H1 (cell line): ENCODE measurements around the gene SLC18A3. TPM values are rescaled to one million over a fixed set of nuclear protein-coding genes. Genes with fewer than 3 reads are reported as not detected.

ENCODE experiments used
- CTCF ChIA-PET: fragments of 300-600 bp; sonication (Branson Sonifier 250); formaldehyde crosslinking; loops from one replicate; lab custom pipeline; 2021; ENCODE audit not compliant: partially characterized antibody; lab: Charles Lee
- POLR2A ChIA-PET: fragments of 300-600 bp; sonication (Branson Sonifier 250); formaldehyde crosslinking; loops from one replicate; lab custom pipeline; 2021; ENCODE audit warnings: inconsistent platforms; ENCODE audit not compliant: partially characterized antibody; lab: Charles Lee
- DNase-seq, 2 experiments: peaks; one replicate each; pipeline versions ENCODE4 v3.0.0 to v3.0.0-alpha.2; 2010 to 2022; ENCODE audit warnings: low spot score in 2 of 2, low read depth in 1 of 2, mixed read lengths in 1 of 2
- FAIRE-seq: peaks from 2 replicates; lab custom pipeline; 2011; peaks lifted over from hg19 to GRCh38; lab: Jason Lieb, UNC
- H2AFZ ChIP-seq: 2 replicates; pipeline ENCODE4 v1.8.1; 2012; ENCODE audit warnings: low read length, inconsistent platforms
- H2AK5ac ChIP-seq: 2 replicates; pipeline ENCODE4 v1.6.1; 2013; ENCODE audit warnings: low read depth, low read length
- H2BK120ac ChIP-seq: replicated peaks from 2 replicates; pipeline ENCODE3; 2013; ENCODE audit warnings: low read depth, low read length, inconsistent platforms
- H2BK12ac ChIP-seq: 2 replicates; pipeline ENCODE4 v1.6.1; 2013; ENCODE audit warnings: low read depth, low read length
- H2BK15ac ChIP-seq: 2 replicates; pipeline ENCODE4 v1.6.1; 2013; ENCODE audit warnings: low read length
- H2BK20ac ChIP-seq: 2 replicates; pipeline ENCODE4 v1.6.1; 2013; ENCODE audit warnings: low read length
- H2BK5ac ChIP-seq: 2 replicates; pipeline ENCODE4 v1.6.1; 2013; ENCODE audit warnings: low read depth, low read length
- H3K14ac ChIP-seq: 2 replicates; pipeline ENCODE4 v1.6.1; 2013; ENCODE audit warnings: inconsistent platforms; ENCODE audit not compliant: insufficient read length
- H3K18ac ChIP-seq: 2 replicates; pipeline ENCODE4 v1.6.1; 2013; ENCODE audit warnings: low read length; ENCODE audit errors: extremely low read depth
- H3K23ac ChIP-seq: 2 replicates; pipeline ENCODE4 v1.6.1; 2013; ENCODE audit warnings: inconsistent platforms; ENCODE audit not compliant: insufficient read length
- H3K23me2 ChIP-seq: 2 replicates; pipeline ENCODE4 v1.6.1; 2013; ENCODE audit warnings: low read depth, low read length
- H3K27ac ChIP-seq: 2 replicates; pipeline ENCODE4 v1.6.1; 2011; ENCODE audit warnings: low read depth, low read length, inconsistent platforms
- H3K27me3 ChIP-seq, 4 experiments: replicated peaks in 1 of 4; 1 replicate in 1 of 4; 2 replicates in 3 of 4; pipeline versions ENCODE4 v1.6.1 to v1.8.1; 2011 to 2013; ENCODE audit warnings: low read length in 3 of 4, mild to moderate bottlenecking in 3 of 4, inconsistent platforms in 2 of 4, mixed read lengths in 2 of 4, moderate library complexity in 1 of 4; ENCODE audit not compliant: control insufficient read depth in 3 of 4, insufficient read depth in 3 of 4; ENCODE audit errors: extremely low read depth in 1 of 4
- H3K36me3 ChIP-seq, 4 experiments: 2 replicates each; pipeline versions ENCODE4 v1.6.1 to v1.8.1; 2011 to 2013; ENCODE audit warnings: mild to moderate bottlenecking in 4 of 4, low read length in 3 of 4, moderate library complexity in 2 of 4, control low read depth in 1 of 4, inconsistent platforms in 1 of 4; ENCODE audit not compliant: insufficient read depth in 4 of 4, control insufficient read depth in 2 of 4
- H3K4ac ChIP-seq: replicated peaks from 2 replicates; pipeline ENCODE3; 2013; ENCODE audit warnings: low read length, low read depth, mixed read lengths, inconsistent platforms; ENCODE audit not compliant: insufficient read length
- H3K4me1 ChIP-seq, 4 experiments: replicated peaks in 1 of 4; 1 replicate in 1 of 4; 2 replicates in 3 of 4; pipeline versions ENCODE4 v1.6.1 to v1.8.1; 2011 to 2013; ENCODE audit warnings: low read length in 3 of 4, inconsistent platforms in 2 of 4, mixed read lengths in 1 of 4; ENCODE audit not compliant: insufficient read depth in 4 of 4, control insufficient read depth in 3 of 4
- H3K4me2 ChIP-seq, 2 experiments: 2 replicates each; pipeline versions ENCODE4 v1.6.1 to v1.8.1; 2011 to 2013; ENCODE audit warnings: low read depth in 2 of 2, low read length in 2 of 2, control low read depth in 1 of 2, inconsistent platforms in 1 of 2, mild to moderate bottlenecking in 1 of 2; ENCODE audit not compliant: insufficient read depth in 1 of 2
- H3K4me3 ChIP-seq, 4 experiments: fragments of 200-600, 300-600 bp in 1 of 4; sonication (generic), shearing (Covaris generic), sonication (Bioruptor Twin) in 1 of 4; 2 replicates each; pipeline versions ENCODE4 v1.5.1 to v1.8.1; 2011 to 2016; ENCODE audit warnings: low read length in 4 of 4, low read depth in 3 of 4, control low read depth in 2 of 4, inconsistent platforms in 2 of 4, mild to moderate bottlenecking in 2 of 4, mixed read lengths in 1 of 4, moderate library complexity in 1 of 4; ENCODE audit not compliant: insufficient read depth in 2 of 4; ENCODE audit errors: extremely low read depth in 1 of 4
- H3K56ac ChIP-seq: replicated peaks from 2 replicates; pipeline ENCODE3; 2013; ENCODE audit warnings: low read depth, mild to moderate bottlenecking, mixed read lengths, low read length, inconsistent platforms; ENCODE audit not compliant: insufficient read length
- H3K79me1 ChIP-seq: 2 replicates; pipeline ENCODE4 v1.6.1; 2013; ENCODE audit warnings: low read depth, low read length, control low read depth
- H3K79me2 ChIP-seq, 2 experiments: 2 replicates each; pipeline versions ENCODE4 v1.6.1 to v1.8.1; 2012 to 2013; ENCODE audit warnings: low read length in 2 of 2, mild to moderate bottlenecking in 2 of 2, inconsistent platforms in 1 of 2; ENCODE audit not compliant: insufficient read depth in 2 of 2, control insufficient read depth in 1 of 2
- H3K9ac ChIP-seq, 4 experiments: replicated peaks in 1 of 4; 1 replicate in 1 of 4; 2 replicates in 3 of 4; pipeline versions ENCODE4 v1.6.1 to v1.8.1; 2011 to 2013; ENCODE audit warnings: low read depth in 3 of 4, low read length in 3 of 4, control low read depth in 2 of 4, mild to moderate bottlenecking in 2 of 4, moderate library complexity in 2 of 4, inconsistent platforms in 1 of 4; ENCODE audit errors: extremely low read depth in 1 of 4
- H3K9me3 ChIP-seq, 2 experiments: 2 replicates each; pipeline versions ENCODE4 v1.6.1 to v1.8.1; 2012 to 2013; ENCODE audit warnings: mild to moderate bottlenecking in 2 of 2, moderate library complexity in 2 of 2, control low read depth in 1 of 2, inconsistent platforms in 1 of 2, low read depth in 1 of 2, low read length in 1 of 2, mixed read lengths in 1 of 2; ENCODE audit not compliant: insufficient read depth in 2 of 2
- H4K20me1 ChIP-seq, 2 experiments: replicated peaks in 1 of 2; 2 replicates each; pipeline versions ENCODE3 to v1.8.1; 2011 to 2013; ENCODE audit warnings: inconsistent platforms in 2 of 2, low read length in 2 of 2, mild to moderate bottlenecking in 1 of 2; ENCODE audit not compliant: insufficient read depth in 2 of 2, control insufficient read depth in 1 of 2
- H4K5ac ChIP-seq: 2 replicates; pipeline ENCODE4 v1.6.1; 2013; ENCODE audit warnings: low read length, low read depth, mixed read lengths, inconsistent platforms; ENCODE audit not compliant: insufficient read length
- H4K8ac ChIP-seq: 2 replicates; pipeline ENCODE4 v1.8.0; 2013; ENCODE audit warnings: mild to moderate bottlenecking, moderate library complexity, low read length, inconsistent platforms; ENCODE audit not compliant: insufficient read depth; ENCODE audit errors: extremely low read depth
- H4K91ac ChIP-seq: replicated peaks from 2 replicates; pipeline ENCODE3; 2013; ENCODE audit warnings: low read length, mixed read lengths, inconsistent platforms; ENCODE audit not compliant: insufficient read length
- EGR1 ChIP-seq: IDR thresholded peaks from 2 replicates; pipeline ENCODE4 v1.6.1; 2011; ENCODE audit warnings: low read depth, low read length, borderline replicate concordance
- EP300 ChIP-seq, 2 experiments: IDR thresholded peaks; 1 replicate in 1 of 2; 2 replicates in 1 of 2; pipeline ENCODE4 v1.6.1; 2011 to 2012; ENCODE audit warnings: low read depth in 2 of 2, low read length in 2 of 2, mild to moderate bottlenecking in 2 of 2, borderline replicate concordance in 1 of 2, inconsistent platforms in 1 of 2, moderate library complexity in 1 of 2
- EZH2 ChIP-seq: fragments of 200-600 bp; sonication (generic); IDR thresholded peaks from 2 replicates; pipeline ENCODE4 v1.7.1; 2012; ENCODE audit warnings: low read depth, mild to moderate bottlenecking, moderate library complexity, low read length, inconsistent platforms; ENCODE audit not compliant: severe bottlenecking
- GTF2F1 ChIP-seq: IDR thresholded peaks from 2 replicates; pipeline ENCODE4 v1.6.1; 2012; ENCODE audit warnings: low read depth, low read length, improper control_type of control experiment, borderline replicate concordance
- JUN ChIP-seq: IDR thresholded peaks from 2 replicates; pipeline ENCODE4 v1.6.1; 2011; ENCODE audit warnings: low read depth, mild to moderate bottlenecking, improper control_type of control experiment, low read length
- KDM4A ChIP-seq: IDR thresholded peaks from one replicate; pipeline ENCODE4 v1.7.1; 2012; ENCODE audit warnings: low read depth, mild to moderate bottlenecking, moderate library complexity, low read length, inconsistent platforms; ENCODE audit not compliant: severe bottlenecking
- NRF1 ChIP-seq: IDR thresholded peaks from 2 replicates; pipeline ENCODE4 v1.6.1; 2011; ENCODE audit warnings: mild to moderate bottlenecking, low read depth, low read length, improper control_type of control experiment
- RAD21 ChIP-seq, 2 experiments: IDR thresholded peaks in 1 of 2; conservative IDR thresholded peaks in 1 of 2; 2 replicates each; pipeline ENCODE4 v1.6.1; 2011; ENCODE audit warnings: low read depth in 2 of 2, low read length in 2 of 2, improper control_type of control experiment in 1 of 2, inconsistent platforms in 1 of 2, mild to moderate bottlenecking in 1 of 2, moderate library complexity in 1 of 2
- RBBP5 ChIP-seq: IDR thresholded peaks from 2 replicates; pipeline ENCODE4 v1.7.1; 2012; ENCODE audit warnings: low read depth, mild to moderate bottlenecking, inconsistent platforms, low read length, moderate library complexity, borderline replicate concordance
- TCF12 ChIP-seq: IDR thresholded peaks from 2 replicates; pipeline ENCODE4 v1.6.1; 2011; ENCODE audit warnings: low read depth, mild to moderate bottlenecking, low read length
- YY1 ChIP-seq: IDR thresholded peaks from 2 replicates; pipeline ENCODE4 v1.6.1; 2011; ENCODE audit warnings: low read depth, mild to moderate bottlenecking, low read length
- WGBS, 2 experiments: shearing (Covaris generic) in 1 of 2; methylation state at CpG; one replicate each; pipeline versions ENCODE4 v1.1.6 to v1.1.7; 2013 to 2015; ENCODE audit warnings: low lambda C conversion rate in 2 of 2, mixed read lengths in 2 of 2, inconsistent platforms in 1 of 2, low coverage in 1 of 2, missing lambda C conversion rate in 1 of 2; ENCODE audit not compliant: insufficient replicate concordance in 2 of 2, insufficient coverage in 1 of 2, insufficient read length in 1 of 2; ENCODE audit errors: extremely low coverage in 1 of 2, missing lambda C conversion rate in 1 of 2; 5-methylcytosine and 5-hydroxymethylcytosine counted together
- polyA plus RNA-seq, 7 experiments: library from polyadenylated mRNA; depleted of rRNA in 3 of 7; stranded (reverse) in 5 of 7; unstranded in 2 of 7; fragments of >200 nt in 5 of 7; fragments of 200-250 nt in 2 of 7; gene quantifications; 1 replicate in 5 of 7; 2 replicates in 1 of 7; 4 replicates in 1 of 7; pipeline versions ENCODE4 v1.2.1 to v1.2.3, GENCODE V29; 2011 to 2013; ENCODE audit warnings: missing spikeins in 2 of 7, mixed read lengths in 2 of 7
- total RNA-seq: library from RNA; stranded (reverse); fragmentation: NEBNext Ultra II Directional; extraction: Animal tissue kit (Norgen Biotek cat#: 25700); gene quantifications from 2 replicates; pipeline ENCODE4 v1.2.1, GENCODE V29; 2021

The SLC18A3 gene
- total and polyA plus RNA-seq, 2 of the 8 experiments (the other 6 are each of a cell fraction or from before 2014, with no cell fraction given) = 0.17 TPM; not detected in 1

- Histone ChIP-seq H2AFZ (no peak overlapping the region), H2AK5ac (no peak overlapping the region), H3K4me3 (no peak overlapping the region), H3K4me1 (peaks cover 0 to 17% (median 7%) of the 10 kb centered on the region in 4 experiments; a peak in 6 of 7 replicates), H4K5ac (no peak overlapping the region), H3K36me3 (no peaks in the 10 kb centered on the region), H2BK120ac (no peak overlapping the region), H3K23ac (no peak overlapping the region), H2BK15ac (no peak overlapping the region; the same call in 1 of the 2 replicates), H3K23me2 (peaks cover 2% of the 10 kb centered on the region; the same call in 1 of the 2 replicates), H3K27me3 (peaks cover 40 to 58% (median 56%) of the 10 kb centered on the region in 4 experiments), H4K8ac (no peak overlapping the region), H3K4ac (no peak overlapping the region), H4K20me1 (peaks cover 11 to 17% of the 10 kb centered on the region in 2 experiments), H3K56ac (no peak overlapping the region), H3K9ac (no peak overlapping the region), H2BK12ac (no peak overlapping the region), H3K79me1 (no peaks in the 10 kb centered on the region), H3K79me2 (no peaks in the 10 kb centered on the region), H3K4me2 (no peak overlapping the region), H3K27ac (no peak overlapping the region), H2BK20ac (no peak overlapping the region), H3K18ac (no peak overlapping the region), H3K9me3 (no peaks in the 10 kb centered on the region), H2BK5ac (no peak overlapping the region), H3K14ac (no peak overlapping the region), H4K91ac (no peak overlapping the region)
- DNase-seq = no peak
- 88% methylated on average over 7 of the region's 7 CpGs; no CpG with 5 or more reads in 1 of the 2 experiments for WGBS, 2 experiments
- no peak for FAIRE-seq
- ChIA-PET POLR2A (interaction anchor here (1.5 kb wide), 1 partner anchor 73 kb away, joined by 3 read pairs; no protein-coding TSS in a partner anchor), CTCF (interaction anchor here (0.8 to 5.0 kb wide), 12 partner anchors 9 to 212 kb away, joined by 3 to 32 read pairs (median 4); no protein-coding TSS in a partner anchor)
- TF ChIP-seq GTF2F1 (no peak), RBBP5 (no peak), EZH2 (no peak), JUN (no peak), RAD21 (IDR thresholded peaks at IDR 0.05 in 1 of 2, conservative IDR thresholded peaks at IDR 0.05 in 1 of 2; ENCODE audit: low read depth in 2 of 2, low read length in 2 of 2) (no peak), TCF12 (no peak), YY1 (no peak), EGR1 (no peak), NRF1 (no peak), KDM4A (no peak), EP300 (IDR thresholded peaks at IDR 0.05; ENCODE audit: borderline replicate concordance in 1 of 2, low read depth in 2 of 2, low read length in 2 of 2) (no peak)
These were observed 7.3 kb downstream of the SLC18A3 start for GRCh38 chr10:49617121-49618020.
